Measurements from ENCODE around the gene POU2F2.

POU2F2 gene

GRCh38 chr19:42057846-42058245 lies 74.4 kb downstream of the POU2F2 start:
- H3K4me3 ChIP-seq (ENCODE audit: low read depth, low read length) = no peak overlapping the region
- CTCF ChIA-PET = interaction anchor here (1.3 kb wide), 1 partner anchor 23 kb away, joined by 3 read pairs; no protein-coding TSS in a partner anchor
- POLR2A ChIA-PET = no interaction called here
- no peak for DNase-seq (ENCODE audit: low read depth, low spot score)
- TF ChIP-seq CTCF (IDR thresholded peaks at IDR 0.05; ENCODE audit: insufficient read depth, low read length, missing control alignments) = no peak

GRCh38 chr19:42054205-42054604 lies 78.0 kb downstream of the POU2F2 start:
- TF ChIP-seq CTCF (IDR thresholded peaks at IDR 0.05; ENCODE audit: insufficient read depth, low read length, missing control alignments) = no peak
- CTCF ChIA-PET = interaction anchor here (1.5 kb wide), 1 partner anchor 19 kb away, joined by 4 read pairs; no protein-coding TSS in a partner anchor
- H3K4me3 ChIP-seq (ENCODE audit: low read depth, low read length) = no peak overlapping the region
- DNase-seq (ENCODE audit: low read depth, low spot score) = no peak
- POLR2A ChIA-PET = no interaction called here

GRCh38 chr19:42053037-42053935 lies 79.0 kb downstream of the POU2F2 start:
- no peak overlapping the region for H3K4me3 ChIP-seq (ENCODE audit: low read depth, low read length)
- POLR2A ChIA-PET = interaction anchor here (0.8 kb wide), 1 partner anchor 23 kb away, joined by 4 read pairs; the partner anchor contains the start of gene ZNF574
- DNase-seq (ENCODE audit: low read depth, low spot score) = no peak
- no peak for TF ChIP-seq CTCF (IDR thresholded peaks at IDR 0.05; ENCODE audit: insufficient read depth, low read length, missing control alignments)
- CTCF ChIA-PET = interaction anchor here (2.0 kb wide), 2 partner anchors 10 to 18 kb away, joined by 6 to 10 read pairs; no protein-coding TSS in a partner anchor

GRCh38 chr19:42052241-42052863 lies 79.9 kb downstream of the POU2F2 start:
- TF ChIP-seq CTCF (IDR thresholded peaks at IDR 0.05; ENCODE audit: insufficient read depth, low read length, missing control alignments) = no peak
- CTCF ChIA-PET = interaction anchor here (2.0 kb wide), 2 partner anchors 9 to 17 kb away, joined by 6 to 10 read pairs; no protein-coding TSS in a partner anchor
- POLR2A ChIA-PET = no interaction called here
- H3K4me3 ChIP-seq (ENCODE audit: low read depth, low read length) = no peak overlapping the region
- no peak for DNase-seq (ENCODE audit: low read depth, low spot score)

- ChIA-PET CTCF (interaction anchor here (0.9 to 2.0 kb wide), 5 partner anchors 8 to 23 kb away, joined by 3 to 10 read pairs (median 6); no protein-coding TSS in a partner anchor), POLR2A (no interaction called here)
- no peak overlapping the region for H3K4me3 ChIP-seq (ENCODE audit: low read depth, low read length)
- TF ChIP-seq CTCF (IDR thresholded peaks at IDR 0.05; ENCODE audit: insufficient read depth, low read length, missing control alignments) = no peak
- DNase-seq (ENCODE audit: low read depth, low spot score) = no peak
Observed at GRCh38 chr19:42051166-42052115, 80.8 kb downstream of the POU2F2 start.

All from AG04449 (cell line).